ENCODE results near the gene TAOK3. TPM values are rescaled to one million over a fixed set of nuclear protein-coding genes. Genes with fewer than 3 reads are reported as not detected.

The TAOK3 gene
- polyA plus RNA-seq, 4 donors, result 24.1 to 38.1 (median 35.6) TPM

- no peak overlapping the region for H3K4me3 ChIP-seq (ENCODE audit: low read depth in 1 of 3, low read length in 3 of 3)
- H3K27me3 ChIP-seq (ENCODE audit: control insufficient read depth in 3 of 3, insufficient read depth in 3 of 3, low read length in 3 of 3), result no peaks in the 10 kb centered on the region
- H3K4me1 ChIP-seq (ENCODE audit: control insufficient read depth in 3 of 3, insufficient read depth in 2 of 3, low read depth in 1 of 3, low read length in 2 of 3), result no peaks in the 10 kb centered on the region
- WGBS, 3 donors, result 51 to 66% (median 56%) methylated on average over 6 of the region's 6 CpGs
- H3K36me3 ChIP-seq (ENCODE audit: control insufficient read depth in 3 of 3, insufficient read depth in 2 of 3, low read depth in 1 of 3, low read length in 3 of 3), result peaks cover 7 to 24% (median 13%) of the 10 kb centered on the region in 3 donors
- FAIRE-seq, result no peak
- no peak overlapping the region for H3K27ac ChIP-seq (ENCODE audit: low read depth in 1 of 3, low read length in 2 of 3)
- peak; percentile 30 to 41 for DNase-seq
- no peaks in the 10 kb centered on the region for H3K9me3 ChIP-seq (ENCODE audit: control insufficient read depth in 2 of 2, insufficient read depth in 1 of 2, low read depth in 1 of 2, low read length in 1 of 2)
Measured at GRCh38 chr12:118164798-118165486, 207.8 kb downstream of the TAOK3 start.

- Histone ChIP-seq H3K27me3 (ENCODE audit: control insufficient read depth in 3 of 3, insufficient read depth in 3 of 3, low read length in 3 of 3) (no peaks in the 10 kb centered on the region), H3K4me3 (ENCODE audit: low read depth in 1 of 3, low read length in 3 of 3) (no peak overlapping the region), H3K9me3 (ENCODE audit: control insufficient read depth in 2 of 2, insufficient read depth in 1 of 2, low read depth in 1 of 2, low read length in 1 of 2) (no peaks in the 10 kb centered on the region), H3K27ac (ENCODE audit: low read depth in 1 of 3, low read length in 2 of 3) (no peak overlapping the region), H3K36me3 (ENCODE audit: control insufficient read depth in 3 of 3, insufficient read depth in 2 of 3, low read depth in 1 of 3, low read length in 3 of 3) (peaks cover 10 to 43% (median 23%) of the 10 kb centered on the region in 3 donors), H3K4me1 (ENCODE audit: control insufficient read depth in 3 of 3, insufficient read depth in 2 of 3, low read depth in 1 of 3, low read length in 2 of 3) (no peaks in the 10 kb centered on the region)
- DNase-seq, result no peak
- WGBS, 3 donors, result 99 to 100% (median 100%) methylated on average over 3 of the region's 3 CpGs
- no peak for FAIRE-seq
Measured at GRCh38 chr12:118160536-118160935, 212.2 kb downstream of the TAOK3 start.

GRCh38 chr12:118151755-118152154, 221.0 kb downstream of the TAOK3 start:
- Histone ChIP-seq H3K36me3 (ENCODE audit: control insufficient read depth in 3 of 3, insufficient read depth in 2 of 3, low read depth in 1 of 3, low read length in 3 of 3) (peaks cover 5 to 36% (median 17%) of the 10 kb centered on the region in 3 donors), H3K4me1 (ENCODE audit: control insufficient read depth in 3 of 3, insufficient read depth in 2 of 3, low read depth in 1 of 3, low read length in 2 of 3) (no peaks in the 10 kb centered on the region), H3K4me3 (ENCODE audit: low read depth in 1 of 3, low read length in 3 of 3) (no peak overlapping the region), H3K27ac (ENCODE audit: low read depth in 1 of 3, low read length in 2 of 3) (no peak overlapping the region), H3K9me3 (ENCODE audit: control insufficient read depth in 2 of 2, insufficient read depth in 1 of 2, low read depth in 1 of 2, low read length in 1 of 2) (no peaks in the 10 kb centered on the region), H3K27me3 (ENCODE audit: control insufficient read depth in 3 of 3, insufficient read depth in 3 of 3, low read length in 3 of 3) (no peaks in the 10 kb centered on the region)
- FAIRE-seq, result no peak
- no peak for DNase-seq
- 89 to 92% (median 90%) methylated on average over 5 of the region's 5 CpGs for WGBS, 3 donors

GRCh38 chr12:118150625-118151024, 222.1 kb downstream of the TAOK3 start:
- Histone ChIP-seq H3K4me1 (ENCODE audit: control insufficient read depth in 3 of 3, insufficient read depth in 2 of 3, low read depth in 1 of 3, low read length in 2 of 3) (no peaks in the 10 kb centered on the region), H3K36me3 (ENCODE audit: control insufficient read depth in 3 of 3, insufficient read depth in 2 of 3, low read depth in 1 of 3, low read length in 3 of 3) (peaks cover 6 to 41% (median 19%) of the 10 kb centered on the region in 3 donors), H3K4me3 (ENCODE audit: low read depth in 1 of 3, low read length in 3 of 3) (no peak overlapping the region), H3K9me3 (ENCODE audit: control insufficient read depth in 2 of 2, insufficient read depth in 1 of 2, low read depth in 1 of 2, low read length in 1 of 2) (no peaks in the 10 kb centered on the region), H3K27me3 (ENCODE audit: control insufficient read depth in 3 of 3, insufficient read depth in 3 of 3, low read length in 3 of 3) (no peaks in the 10 kb centered on the region), H3K27ac (ENCODE audit: low read depth in 1 of 3, low read length in 2 of 3) (no peak overlapping the region)
- no peak for FAIRE-seq
- 57 to 75% (median 59%) methylated on average over 7 of the region's 7 CpGs for WGBS, 3 donors
- DNase-seq, result no peak

GRCh38 chr12:118148287-118148686, 224.4 kb downstream of the TAOK3 start:
- FAIRE-seq (no peak), DNase-seq (no peak)
- no peaks in the 10 kb centered on the region for H3K27me3 ChIP-seq (ENCODE audit: control insufficient read depth in 3 of 3, insufficient read depth in 3 of 3, low read length in 3 of 3)
- H3K4me1 ChIP-seq (ENCODE audit: control insufficient read depth in 3 of 3, insufficient read depth in 2 of 3, low read depth in 1 of 3, low read length in 2 of 3), result no peaks in the 10 kb centered on the region
- peaks cover 11 to 57% (median 31%) of the 10 kb centered on the region in 3 donors for H3K36me3 ChIP-seq (ENCODE audit: control insufficient read depth in 3 of 3, insufficient read depth in 2 of 3, low read depth in 1 of 3, low read length in 3 of 3)
- H3K9me3 ChIP-seq (ENCODE audit: control insufficient read depth in 2 of 2, insufficient read depth in 1 of 2, low read depth in 1 of 2, low read length in 1 of 2), result no peaks in the 10 kb centered on the region
- 93 to 96% (median 95%) methylated on average over 5 of the region's 5 CpGs for WGBS, 3 donors
- H3K4me3 ChIP-seq (ENCODE audit: low read depth in 1 of 3, low read length in 3 of 3), result no peak overlapping the region
- no peak overlapping the region for H3K27ac ChIP-seq (ENCODE audit: low read depth in 1 of 3, low read length in 2 of 3)

GRCh38 chr12:118145798-118146156, 226.9 kb downstream of the TAOK3 start:
- H3K4me1 ChIP-seq (ENCODE audit: control insufficient read depth in 3 of 3, insufficient read depth in 2 of 3, low read depth in 1 of 3, low read length in 2 of 3), result no peaks in the 10 kb centered on the region
- H3K4me3 ChIP-seq (ENCODE audit: low read depth in 1 of 3, low read length in 3 of 3), result no peak overlapping the region
- DNase-seq (no peak), FAIRE-seq (no peak)
- H3K27me3 ChIP-seq (ENCODE audit: control insufficient read depth in 3 of 3, insufficient read depth in 3 of 3, low read length in 3 of 3), result no peaks in the 10 kb centered on the region
- 81 to 86% (median 83%) methylated on average over 9 of the region's 9 CpGs for WGBS, 3 donors
- H3K9me3 ChIP-seq (ENCODE audit: control insufficient read depth in 2 of 2, insufficient read depth in 1 of 2, low read depth in 1 of 2, low read length in 1 of 2), result no peaks in the 10 kb centered on the region
- H3K27ac ChIP-seq (ENCODE audit: low read depth in 1 of 3, low read length in 2 of 3), result no peak overlapping the region
- H3K36me3 ChIP-seq (ENCODE audit: control insufficient read depth in 3 of 3, insufficient read depth in 2 of 3, low read depth in 1 of 3, low read length in 3 of 3), result peaks cover 8 to 59% (median 32%) of the 10 kb centered on the region in 3 donors

GRCh38 chr12:118145113-118145797, 227.5 kb downstream of the TAOK3 start:
- 81 to 89% (median 81%) methylated on average over 7 of the region's 7 CpGs for WGBS, 3 donors
- Histone ChIP-seq H3K27ac (ENCODE audit: low read depth in 1 of 3, low read length in 2 of 3) (no peak overlapping the region), H3K9me3 (ENCODE audit: control insufficient read depth in 2 of 2, insufficient read depth in 1 of 2, low read depth in 1 of 2, low read length in 1 of 2) (no peaks in the 10 kb centered on the region), H3K36me3 (ENCODE audit: control insufficient read depth in 3 of 3, insufficient read depth in 2 of 3, low read depth in 1 of 3, low read length in 3 of 3) (peaks cover 8 to 61% (median 31%) of the 10 kb centered on the region in 3 donors), H3K4me1 (ENCODE audit: control insufficient read depth in 3 of 3, insufficient read depth in 2 of 3, low read depth in 1 of 3, low read length in 2 of 3) (no peaks in the 10 kb centered on the region), H3K27me3 (ENCODE audit: control insufficient read depth in 3 of 3, insufficient read depth in 3 of 3, low read length in 3 of 3) (no peaks in the 10 kb centered on the region), H3K4me3 (ENCODE audit: low read depth in 1 of 3, low read length in 3 of 3) (no peak overlapping the region)
- no peak for FAIRE-seq
- DNase-seq, result no peak

GRCh38 chr12:118144499-118144898, 228.2 kb downstream of the TAOK3 start:
- Histone ChIP-seq H3K27ac (ENCODE audit: low read depth in 1 of 3, low read length in 2 of 3) (no peak overlapping the region), H3K9me3 (ENCODE audit: control insufficient read depth in 2 of 2, insufficient read depth in 1 of 2, low read depth in 1 of 2, low read length in 1 of 2) (no peaks in the 10 kb centered on the region), H3K4me1 (ENCODE audit: control insufficient read depth in 3 of 3, insufficient read depth in 2 of 3, low read depth in 1 of 3, low read length in 2 of 3) (no peaks in the 10 kb centered on the region), H3K4me3 (ENCODE audit: low read depth in 1 of 3, low read length in 3 of 3) (no peak overlapping the region), H3K27me3 (ENCODE audit: control insufficient read depth in 3 of 3, insufficient read depth in 3 of 3, low read length in 3 of 3) (no peaks in the 10 kb centered on the region), H3K36me3 (ENCODE audit: control insufficient read depth in 3 of 3, insufficient read depth in 2 of 3, low read depth in 1 of 3, low read length in 3 of 3) (peaks cover 10 to 62% (median 31%) of the 10 kb centered on the region in 3 donors)
- DNase-seq (no peak), FAIRE-seq (no peak)
- WGBS, 3 donors, result 93 to 94% (median 93%) methylated on average over 13 of the region's 13 CpGs
